GM12891 (cell line): ENCODE measurements around the gene FAM168A.

Experiments used
- POLR2A ChIP-seq: IDR thresholded peaks from 2 replicates; pipeline ENCODE4 v1.6.1; 2011; ENCODE audit warnings: low read depth, low read length, control low read depth
- POLR2AphosphoS5 ChIP-seq: IDR thresholded peaks from 2 replicates; pipeline ENCODE4 v1.6.1; 2011; ENCODE audit warnings: low read depth, low read length, control low read depth

GRCh38 chr11:73398721-73399120 lies 199.2 kb downstream of the FAM168A start:
- TF ChIP-seq POLR2A (peak; percentile 66; the same call in 1 of the 2 replicates), POLR2AphosphoS5 (peak; percentile 30; the same call in 1 of the 2 replicates)
